IPS DF 19.7 (cell line): ENCODE measurements around the gene MEAF6.
"Not testable (repeated sequence)": the region's sequence is repeated elsewhere in the genome, so short reads cannot be mapped to it uniquely, and the experiment has no call there.

Source experiments
- DNase-seq: peaks from one replicate; pipeline ENCODE4 v3.0.0-alpha.2; 2013; ENCODE audit warnings: low read depth, low spot score

MEAF6 gene

DNA sequence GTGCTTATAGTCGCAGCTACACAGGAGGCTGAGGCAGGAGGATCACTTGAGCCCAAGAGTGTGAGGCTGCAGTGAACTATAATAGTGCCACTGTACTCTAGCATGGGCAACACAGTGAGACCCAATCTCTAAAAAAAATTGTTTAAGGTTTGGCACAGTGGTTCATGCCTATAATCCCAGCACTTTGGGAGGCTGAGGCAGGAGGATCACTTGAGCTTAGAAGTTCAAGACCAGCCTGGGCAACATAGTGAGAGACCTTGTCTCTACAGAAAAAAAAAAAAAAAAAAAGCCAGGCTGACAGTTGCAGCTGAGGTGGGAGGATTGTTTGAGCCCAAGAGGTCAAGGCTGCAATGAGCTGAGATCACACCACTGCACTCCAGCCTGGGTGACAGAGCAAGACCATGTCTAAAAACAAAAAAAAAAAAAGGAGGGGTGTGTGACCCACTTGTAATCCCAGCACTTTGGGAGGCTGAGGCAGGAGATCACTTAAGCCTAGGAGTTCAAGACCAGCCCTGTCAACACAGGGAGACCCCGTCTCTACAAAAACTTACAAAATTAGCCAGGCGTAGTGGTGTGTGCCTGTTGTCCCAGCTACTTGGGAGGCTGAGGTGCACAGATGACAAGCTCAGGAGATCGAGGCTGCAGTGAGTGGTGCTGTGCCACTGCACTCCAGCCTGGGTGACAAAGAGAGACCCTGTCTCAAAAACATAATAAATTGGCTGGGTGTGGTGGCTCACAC lies 18.0 kb upstream of the MEAF6 start:
- DNase-seq, result not testable (repeated sequence)

- DNase-seq, result not testable (repeated sequence)
These were observed 15.3 kb upstream of the MEAF6 start for GRCh38 chr1:37529888-37530287.

- DNase-seq, result no peak
These were observed 5.0 kb upstream of the MEAF6 start for GRCh38 chr1:37519613-37520012.

DNA sequence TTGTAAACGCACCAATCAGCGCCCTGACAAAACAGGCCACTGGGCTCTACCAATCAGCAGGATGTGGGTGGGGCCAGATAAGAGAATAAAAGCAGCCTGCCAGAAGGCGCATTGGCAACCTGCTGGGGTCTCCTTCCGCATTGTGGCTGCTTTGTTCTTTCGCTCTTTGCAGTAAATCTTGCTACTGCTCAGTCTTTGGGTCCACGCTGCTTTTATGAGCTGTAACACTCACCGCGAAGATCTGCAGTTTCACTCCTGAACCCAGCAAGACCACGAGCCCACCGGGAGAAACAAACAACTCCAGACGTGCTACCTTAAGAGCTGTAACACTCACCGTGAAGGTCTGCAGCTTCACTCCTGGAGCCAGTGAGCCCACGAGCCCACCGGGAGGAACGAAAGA lies 4.4 kb upstream of the MEAF6 start:
- not testable (repeated sequence) for DNase-seq

DNA sequence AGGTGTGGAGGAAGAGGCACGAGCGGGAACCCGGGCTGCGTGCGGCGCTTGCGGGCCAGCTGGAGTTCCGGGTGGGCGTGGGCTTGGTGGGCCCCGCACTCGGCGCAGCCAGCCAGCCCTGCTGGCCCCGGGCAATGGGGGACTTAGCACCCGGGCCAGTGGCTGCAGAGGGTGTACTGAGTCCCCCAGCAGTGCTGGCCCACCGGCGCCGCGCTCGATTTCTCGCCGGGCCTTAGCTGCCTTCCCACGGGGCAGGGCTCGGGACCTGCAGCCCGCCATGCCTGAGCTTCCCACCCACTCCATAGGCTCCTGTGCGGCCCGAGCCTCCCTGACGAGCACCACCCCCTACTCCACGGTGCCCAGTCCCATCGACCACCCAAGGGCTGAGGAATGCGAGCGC lies 3.7 kb upstream of the MEAF6 start:
- DNase-seq, result not testable (repeated sequence)

GRCh38 chr1:37517569-37517968 lies 3.0 kb upstream of the MEAF6 start:
- no peak for DNase-seq

GRCh38 chr1:37515185-37516034 lies 844 bp upstream of the MEAF6 start:
- no peak for DNase-seq

DNA sequence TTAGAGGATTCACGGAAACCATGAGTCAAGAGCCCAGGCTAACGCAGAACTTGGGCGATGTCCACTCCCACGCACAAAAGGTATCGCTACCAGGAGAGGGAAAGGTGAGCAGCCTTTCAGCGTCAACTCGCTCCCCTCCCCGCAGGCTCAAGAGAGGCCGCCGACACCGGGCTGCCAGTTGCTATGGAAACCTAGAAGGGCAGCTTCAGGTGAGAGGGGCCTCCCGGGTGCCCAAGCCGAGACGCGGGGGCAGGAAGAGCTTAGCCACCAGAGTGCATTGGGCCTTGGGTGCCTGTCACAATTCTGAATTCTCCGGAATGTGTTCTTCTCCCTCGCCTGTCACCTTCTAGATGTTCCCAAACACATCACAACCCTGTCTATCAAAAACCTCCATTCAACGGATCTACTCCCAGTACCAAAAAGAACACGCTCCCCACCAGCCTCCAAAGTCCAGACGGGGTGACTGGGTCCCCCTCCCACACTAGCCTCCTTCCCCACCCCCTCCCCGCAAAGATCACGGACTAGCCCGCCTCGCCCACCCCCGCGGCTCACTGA lies 694 bp downstream of the MEAF6 start:
- no peak for DNase-seq

GRCh38 chr1:37509181-37509580 lies 5.4 kb downstream of the MEAF6 start:
- DNase-seq, result no peak

DNA sequence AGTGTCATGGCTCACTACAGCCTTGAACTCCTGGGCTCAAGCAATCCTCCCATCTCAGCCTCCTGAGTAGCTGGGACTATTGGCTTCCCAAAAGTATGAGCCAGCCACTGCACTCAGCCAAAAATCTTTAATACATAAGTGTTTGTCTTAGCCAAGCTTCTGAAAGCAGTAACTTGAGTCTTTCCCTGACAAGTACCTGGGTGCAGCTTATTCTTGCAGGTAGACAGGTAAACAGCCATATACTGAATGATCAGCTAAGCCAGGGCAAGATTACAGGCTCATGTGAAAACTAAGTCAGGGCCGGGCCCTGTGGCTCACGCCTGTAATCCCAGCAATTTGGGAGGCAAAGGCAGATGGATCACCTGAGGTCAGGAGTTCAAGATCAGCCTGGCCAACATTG lies 7.8 kb downstream of the MEAF6 start:
- DNase-seq, result no peak

DNA sequence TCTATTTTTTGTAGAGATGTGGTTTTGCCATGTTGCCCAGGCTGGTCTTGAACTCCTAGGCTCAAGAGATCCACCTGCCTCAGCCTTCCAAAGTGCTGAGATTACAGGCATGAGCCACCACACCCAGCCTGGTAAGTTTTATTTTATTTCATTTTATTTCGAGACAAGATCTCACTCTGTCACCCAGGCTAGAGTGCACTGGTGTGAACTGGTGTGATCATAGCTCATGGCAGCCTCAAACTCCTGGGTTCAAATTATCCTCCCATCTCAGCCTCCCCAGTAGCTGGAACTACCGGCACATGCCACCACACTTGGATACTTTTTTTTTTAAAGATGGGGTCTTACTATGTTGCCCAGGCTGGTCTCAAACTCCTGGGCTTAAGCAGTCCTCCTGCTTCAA lies 11.8 kb downstream of the MEAF6 start:
- DNase-seq, result not testable (repeated sequence)

DNA sequence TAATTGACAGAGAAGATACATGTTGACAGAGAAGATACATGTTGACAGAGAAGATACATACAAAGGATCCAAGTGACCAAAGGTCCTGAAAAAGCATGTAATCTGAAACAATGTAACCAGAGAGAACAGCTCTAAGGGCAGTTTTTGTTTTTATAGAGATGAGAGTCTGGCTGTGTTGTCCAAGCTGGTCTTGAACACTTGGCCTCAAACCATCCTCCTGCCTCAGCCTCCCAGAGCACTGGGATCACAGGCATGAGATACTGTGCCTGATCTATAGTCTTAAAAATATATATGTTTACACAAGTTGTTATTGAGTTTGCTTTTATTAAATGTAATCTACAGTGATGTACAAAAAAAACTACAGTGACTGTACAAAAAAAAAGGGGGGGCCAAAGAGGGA lies 12.5 kb downstream of the MEAF6 start:
- DNase-seq, result no peak

DNA sequence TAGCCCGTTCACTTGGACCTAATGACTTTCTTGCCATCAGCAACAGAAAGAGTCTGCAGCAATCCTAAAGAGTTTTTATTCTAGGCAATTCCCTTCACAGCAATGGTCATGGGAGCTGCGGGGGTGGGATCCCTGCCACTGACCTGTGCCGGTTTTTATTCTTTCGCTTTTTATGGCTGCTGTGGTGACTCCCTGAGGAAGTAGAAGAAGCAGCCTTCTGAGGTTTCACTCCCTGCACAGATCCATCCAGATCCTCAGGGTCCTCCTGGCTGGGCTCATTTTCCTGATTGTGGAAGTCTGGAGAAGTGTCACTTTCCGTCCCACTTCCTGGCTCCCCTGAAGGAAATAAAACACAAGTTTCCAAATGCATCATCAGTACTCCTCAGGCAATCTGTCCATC lies 12.9 kb downstream of the MEAF6 start:
- DNase-seq, result no peak

DNA sequence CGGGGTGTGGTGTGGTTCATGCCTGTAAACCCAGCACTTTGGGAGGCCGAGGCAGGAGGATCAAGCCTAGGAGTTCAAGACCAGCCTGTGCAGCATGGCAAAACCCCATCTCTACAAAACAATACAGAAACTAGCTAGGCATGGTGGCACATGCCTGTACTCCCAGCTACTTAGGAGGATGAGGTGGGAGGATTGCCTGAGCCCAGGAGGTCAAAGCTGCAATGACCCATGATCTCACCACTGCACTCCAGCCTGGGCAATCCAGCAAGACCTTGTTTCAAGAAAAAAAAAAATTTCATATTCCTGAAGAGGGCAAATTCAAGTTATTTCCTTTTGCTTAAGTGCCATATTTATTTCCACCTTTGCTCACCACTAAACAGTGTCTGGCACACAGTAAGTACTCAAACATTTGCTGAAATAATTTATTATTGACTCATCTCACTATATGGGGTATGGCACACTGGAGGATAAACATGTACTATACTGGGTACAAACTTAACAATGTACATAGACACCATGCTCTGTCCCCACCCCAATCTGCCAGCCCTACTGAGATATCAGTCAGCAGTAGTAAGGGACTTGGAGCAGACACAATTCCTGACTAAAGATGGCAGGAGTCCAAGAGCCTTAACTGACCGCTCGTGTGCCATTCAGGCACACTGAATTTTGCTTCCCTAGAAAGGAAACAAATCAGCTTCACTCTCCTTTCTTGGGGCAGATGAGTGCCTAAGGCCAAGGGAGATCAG lies 15.5 kb downstream of the MEAF6 start:
- DNase-seq, result no peak

DNA sequence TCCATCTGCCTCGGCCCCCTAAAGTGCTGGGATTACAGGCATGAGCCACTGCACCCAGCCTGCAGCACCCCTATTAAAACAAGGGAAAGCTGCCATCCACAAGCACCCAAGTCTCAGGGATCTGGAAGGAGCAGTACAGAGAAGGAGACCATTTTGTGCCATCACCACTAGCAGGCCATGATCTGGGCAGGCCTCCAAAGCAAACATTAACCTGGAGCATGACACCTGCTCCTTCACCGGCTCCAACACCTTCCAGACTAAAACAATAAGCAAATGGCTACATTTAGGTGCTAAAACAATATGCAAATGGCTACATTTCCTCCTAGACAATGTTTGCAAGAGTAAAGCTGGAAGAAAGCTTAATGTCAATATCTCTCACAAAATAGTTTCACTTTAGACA lies 16.7 kb downstream of the MEAF6 start:
- DNase-seq, result no peak

- no peak for DNase-seq
These were observed 18.7 kb downstream of the MEAF6 start for GRCh38 chr1:37495875-37496274.

DNA sequence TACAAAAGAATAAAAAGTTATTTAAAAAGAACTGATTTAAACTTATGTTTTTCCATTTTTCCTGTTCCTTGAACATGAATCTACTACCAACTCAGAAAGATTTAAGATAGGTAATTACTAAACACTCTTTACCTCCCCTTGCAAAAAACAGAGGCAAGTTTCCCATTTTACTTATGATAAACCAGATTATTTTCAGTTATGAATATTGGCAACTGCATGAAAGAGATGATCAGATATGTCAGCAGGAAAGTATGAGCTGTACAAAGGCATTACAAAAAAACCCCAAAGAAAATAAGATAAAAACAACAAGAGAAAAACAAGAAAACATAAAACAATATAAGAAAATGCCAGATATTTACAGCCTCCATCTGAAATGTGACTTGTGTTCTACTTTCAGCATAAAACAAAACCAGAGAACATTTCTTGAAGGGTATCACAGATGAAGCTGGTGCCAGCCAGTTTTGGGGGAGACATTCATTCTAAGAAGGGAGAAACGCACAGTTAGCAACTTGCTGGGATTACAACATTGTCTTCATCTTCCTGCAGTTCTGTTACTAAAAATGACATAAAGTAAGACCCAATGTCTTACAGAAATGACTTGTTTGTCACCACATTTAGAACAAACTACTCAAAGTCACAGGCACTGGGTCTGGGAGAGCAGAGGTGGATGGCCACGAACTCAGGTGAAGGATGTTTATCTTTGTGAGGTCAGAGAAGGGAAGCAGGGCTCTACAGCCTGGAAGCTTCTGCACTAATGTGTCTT lies 21.0 kb downstream of the MEAF6 start:
- DNase-seq, result no peak

- DNase-seq, result no peak
These were observed 27.0 kb downstream of the MEAF6 start for GRCh38 chr1:37487619-37487984.

- DNase-seq, result no peak
These were observed 27.6 kb downstream of the MEAF6 start for GRCh38 chr1:37486680-37487618.
